Liver (tissue), 9 donors: ENCODE data around the gene PTPN14. TPM values are rescaled to one million over a fixed set of nuclear protein-coding genes. Genes with fewer than 3 reads are reported as not detected.

Source experiments
- DNase-seq: peaks from one replicate; pipeline ENCODE4 v3.0.0-alpha.2; 2017; ENCODE audit warnings: low spot score
- H3K27ac ChIP-seq, 2 donors: one replicate each; pipeline ENCODE4 v1.7.0; 2013; ENCODE audit warnings: inconsistent platforms in 2 of 2, low read length in 2 of 2, control low read depth in 1 of 2, low read depth in 1 of 2, mild to moderate bottlenecking in 1 of 2
- H3K27me3 ChIP-seq, 4 donors: one replicate each; pipeline versions ENCODE4 v1.6.1 to v1.7.0; 2013; ENCODE audit warnings: low read length in 3 of 4, inconsistent platforms in 1 of 4, mild to moderate bottlenecking in 1 of 4, moderate library complexity in 1 of 4; ENCODE audit not compliant: control insufficient read depth in 4 of 4, insufficient read depth in 4 of 4
- H3K36me3 ChIP-seq, 4 donors: one replicate each; pipeline versions ENCODE4 v1.6.1 to v1.7.0; 2013; ENCODE audit warnings: low read length in 3 of 4, mild to moderate bottlenecking in 3 of 4, low read depth in 1 of 4, moderate library complexity in 1 of 4; ENCODE audit not compliant: control insufficient read depth in 4 of 4, insufficient read depth in 3 of 4
- H3K4me1 ChIP-seq, 4 donors: one replicate each; pipeline versions ENCODE4 v1.6.1 to v1.7.0; 2013; ENCODE audit warnings: low read length in 3 of 4, mild to moderate bottlenecking in 3 of 4, moderate library complexity in 1 of 4; ENCODE audit not compliant: control insufficient read depth in 4 of 4, insufficient read depth in 4 of 4
- H3K4me3 ChIP-seq, 3 donors: one replicate each; pipeline versions ENCODE4 v1.6.1 to v1.7.0; 2013; ENCODE audit warnings: low read length in 3 of 3, control low read depth in 1 of 3, low read depth in 1 of 3, mild to moderate bottlenecking in 1 of 3
- H3K9ac ChIP-seq, 2 donors: one replicate each; pipeline ENCODE4 v1.7.0; 2013; ENCODE audit warnings: low read length in 2 of 2, mild to moderate bottlenecking in 2 of 2, moderate library complexity in 2 of 2, control low read depth in 1 of 2, low read depth in 1 of 2
- H3K9me3 ChIP-seq, 4 donors: one replicate each; pipeline versions ENCODE4 v1.6.1 to v1.7.0; 2013; ENCODE audit warnings: low read length in 3 of 4; ENCODE audit not compliant: control insufficient read depth in 4 of 4
- ATF3 ChIP-seq: IDR thresholded peaks from 2 replicates; pipeline ENCODE4 v1.6.1; 2016; ENCODE audit warnings: antibody characterized with exemption
- CTCF ChIP-seq: fragments of 150-350 bp; IDR thresholded peaks from 2 replicates; pipeline ENCODE4 v1.5.1; 2017; ENCODE audit warnings: improper control_type of control experiment, low read depth, low read length; ENCODE audit not compliant: missing input control
- EGR1 ChIP-seq, 2 donors: IDR thresholded peaks; 2 replicates each; pipeline ENCODE4 v1.6.1; 2016 to 2018; ENCODE audit warnings: antibody characterized with exemption in 2 of 2, low read depth in 2 of 2
- FOXA1 ChIP-seq: IDR thresholded peaks from 2 replicates; pipeline ENCODE4 v1.6.1; 2016; ENCODE audit warnings: antibody characterized with exemption
- FOXA2 ChIP-seq: IDR thresholded peaks from 2 replicates; pipeline ENCODE4 v1.6.1; 2016; ENCODE audit warnings: antibody characterized with exemption
- GABPA ChIP-seq, 2 donors: IDR thresholded peaks in 1 of 2; conservative IDR thresholded peaks in 1 of 2; 2 replicates each; pipeline ENCODE4 v1.6.1; 2016; ENCODE audit warnings: antibody characterized with exemption in 2 of 2, mild to moderate bottlenecking in 1 of 2, moderate library complexity in 1 of 2
- HNF4A ChIP-seq, 2 donors: conservative IDR thresholded peaks; 2 replicates each; pipeline ENCODE4 v1.6.1; 2016; ENCODE audit warnings: antibody characterized with exemption in 2 of 2, mild to moderate bottlenecking in 2 of 2
- HNF4G ChIP-seq: IDR thresholded peaks from 2 replicates; pipeline ENCODE4 v1.6.1; 2016; ENCODE audit warnings: antibody characterized with exemption
- JUND ChIP-seq, 2 donors: IDR thresholded peaks; 2 replicates each; pipeline ENCODE4 v1.6.1; 2016; ENCODE audit warnings: antibody characterized with exemption in 2 of 2
- MAX ChIP-seq: IDR thresholded peaks from 2 replicates; pipeline ENCODE4 v1.6.1; 2016; ENCODE audit warnings: antibody characterized with exemption
- NR2F2 ChIP-seq: IDR thresholded peaks from 2 replicates; pipeline ENCODE4 v1.6.1; 2016; ENCODE audit warnings: antibody characterized with exemption
- RAD21 ChIP-seq, 2 donors: IDR thresholded peaks; 2 replicates each; pipeline ENCODE4 v1.6.1; 2016; ENCODE audit warnings: antibody characterized with exemption in 2 of 2, mild to moderate bottlenecking in 2 of 2
- REST ChIP-seq: IDR thresholded peaks from 2 replicates; pipeline ENCODE4 v1.6.1; 2016; ENCODE audit warnings: antibody characterized with exemption, mild to moderate bottlenecking
- RXRA ChIP-seq, 2 donors: IDR thresholded peaks; 2 replicates each; pipeline ENCODE4 v1.6.1; 2017 to 2018; ENCODE audit warnings: antibody characterized with exemption in 2 of 2, mild to moderate bottlenecking in 1 of 2
- SP1 ChIP-seq: IDR thresholded peaks from 2 replicates; pipeline ENCODE4 v1.6.1; 2018; ENCODE audit warnings: antibody characterized with exemption, mild to moderate bottlenecking
- TAF1 ChIP-seq: conservative IDR thresholded peaks from 2 replicates; pipeline ENCODE4 v1.6.1; 2016; ENCODE audit warnings: antibody characterized with exemption, mild to moderate bottlenecking
- YY1 ChIP-seq: IDR thresholded peaks from 2 replicates; pipeline ENCODE4 v1.6.1; 2016; ENCODE audit warnings: antibody characterized with exemption, mild to moderate bottlenecking
- ZBTB33 ChIP-seq: IDR thresholded peaks from 2 replicates; pipeline ENCODE4 v1.6.1; 2016; ENCODE audit warnings: antibody characterized with exemption
- WGBS: extraction: QIAGEN DNeasy Blood & Tissue Kit; methylation state at CpG from one replicate; pipeline ENCODE4 v1.1.7; 2013; 5-methylcytosine and 5-hydroxymethylcytosine counted together
- polyA plus RNA-seq, 2 donors: library from polyadenylated mRNA; stranded (reverse) in 1 of 2; unstranded in 1 of 2; fragments of 200-250 nt in 1 of 2; fragments of >200 nt in 1 of 2; fragmentation: Nextera tagmentation in 1 of 2; extraction: Ambion mirVana in 1 of 2; gene quantifications; one replicate each; pipeline versions ENCODE4 v1.2.1 to v1.2.3, GENCODE V29; 2013 to 2015
- total RNA-seq, 2 donors: library from RNA; depleted of rRNA; stranded (reverse); fragments of >200 nt; gene quantifications; one replicate each; pipeline ENCODE4 v1.2.3, GENCODE V29; 2014
- donor health status: healthy.
- donor health status: healthy.
- donor health status: healthy.
- donor health status: healthy.
- donor health status: healthy.

Gene PTPN14
- total and polyA plus RNA-seq, 4 donors: 0.54 to 3.2 (median 1.5) TPM

GRCh38 chr1:214379236-214379970 lies 172.0 kb downstream of the PTPN14 start:
- Histone ChIP-seq H3K4me1 (no peaks in the 10 kb centered on the region), H3K27ac (no peak overlapping the region), H3K9me3 (no peaks in the 10 kb centered on the region), H3K36me3 (no peaks in the 10 kb centered on the region), H3K4me3 (no peak overlapping the region), H3K27me3 (no peaks in the 10 kb centered on the region), H3K9ac (no peak overlapping the region)
- no peak for DNase-seq
- no peak for TF ChIP-seq ZBTB33
- TF ChIP-seq NR2F2: no peak
- no peak for TF ChIP-seq CTCF
- no peak for TF ChIP-seq HNF4A (conservative IDR thresholded peaks at IDR 0.05)
- TF ChIP-seq HNF4G: no peak
- TF ChIP-seq JUND (IDR thresholded peaks at IDR 0.05): no peak
- TF ChIP-seq RAD21 (IDR thresholded peaks at IDR 0.05): no peak
- TF ChIP-seq FOXA2: no peak
- no peak for TF ChIP-seq FOXA1
- TF ChIP-seq MAX: no peak
- no peak for TF ChIP-seq TAF1
- 79% methylated on average over 6 of the region's 6 CpGs for WGBS

- Histone ChIP-seq H3K27me3 (no peaks in the 10 kb centered on the region), H3K9ac (no peak overlapping the region)
- WGBS: 93% methylated on average over 8 of the region's 8 CpGs
These were observed 172.9 kb downstream of the PTPN14 start for GRCh38 chr1:214378492-214378891.

More at GRCh38 chr1:214378492-214378891, 172.9 kb downstream of the PTPN14 start:
- TF ChIP-seq CTCF (no peak), RAD21 (IDR thresholded peaks at IDR 0.05) (no peak), ATF3 (no peak), REST (no peak), FOXA2 (no peak), TAF1 (no peak), YY1 (no peak), RXRA (IDR thresholded peaks at IDR 0.05) (no peak), EGR1 (IDR thresholded peaks at IDR 0.05; ENCODE audit: low read depth in 2 of 2) (no peak), ZBTB33 (no peak), SP1 (no peak), JUND (IDR thresholded peaks at IDR 0.05) (no peak), HNF4G (no peak), HNF4A (conservative IDR thresholded peaks at IDR 0.05) (no peak), GABPA (IDR thresholded peaks at IDR 0.05 in 1 of 2, conservative IDR thresholded peaks at IDR 0.05 in 1 of 2) (no peak), NR2F2 (no peak), FOXA1 (no peak), MAX (no peak)
- no peaks in the 10 kb centered on the region for H3K4me1 ChIP-seq
- H3K4me3 ChIP-seq: no peak overlapping the region
- DNase-seq: no peak
- H3K27ac ChIP-seq: no peak overlapping the region
- no peaks in the 10 kb centered on the region for H3K9me3 ChIP-seq
- no peaks in the 10 kb centered on the region for H3K36me3 ChIP-seq
